IPS-NIHi7 (cell line): Measurements from ENCODE around the gene KRTAP1-5.
"Not testable (repeated sequence)": the region's sequence is repeated elsewhere in the genome, so short reads cannot be mapped to it uniquely, and the experiment has no call there.

ENCODE experiments used
- DNase-seq: peaks from one replicate; pipeline ENCODE4 v3.0.0; 2012; ENCODE audit warnings: mixed read lengths; ENCODE audit errors: extremely low spot score

Gene KRTAP1-5

GRCh38 chr17:41048441-41048840 lies 21.4 kb upstream of the KRTAP1-5 start:
- DNase-seq = no peak

DNA sequence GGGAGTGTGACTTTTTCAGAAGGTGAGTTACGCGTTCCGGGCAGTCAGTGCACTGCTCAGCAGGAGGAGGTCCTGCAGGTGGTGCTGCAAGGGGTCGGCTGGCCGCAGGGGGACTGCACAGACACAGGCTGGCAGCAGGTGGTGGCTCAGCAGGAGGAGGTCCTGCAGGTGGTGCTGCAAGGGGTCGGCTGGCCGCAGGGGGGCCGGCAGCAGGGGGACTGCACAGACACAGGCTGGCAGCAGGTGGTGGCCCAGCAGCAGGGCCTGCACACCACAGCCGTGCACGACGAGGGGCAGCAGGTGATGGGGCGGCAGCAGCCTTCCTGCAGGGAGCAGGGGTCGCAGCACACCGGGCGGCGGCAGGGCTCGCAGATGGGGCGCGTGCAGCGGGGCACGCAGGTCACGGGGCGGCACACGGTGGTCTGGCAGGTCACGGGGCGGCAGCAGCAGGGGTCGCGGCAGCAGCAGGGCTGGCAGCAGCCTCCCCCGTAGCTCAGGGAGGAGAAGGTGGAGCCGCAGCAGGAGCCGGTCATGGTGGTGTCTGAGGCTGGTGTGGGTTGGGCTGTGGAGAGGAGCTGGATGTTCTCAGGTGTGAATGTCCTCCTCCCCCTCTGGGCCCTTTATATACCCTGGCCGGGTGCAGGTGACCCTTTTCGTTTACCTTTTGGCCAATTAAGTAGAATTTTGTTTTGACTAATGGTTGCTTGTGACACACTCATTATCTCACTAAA lies 19.9 kb upstream of the KRTAP1-5 start, which contains the start of gene KRTAP2-1:
TSS of gene KRTAP2-1 (minus strand) at position 582 of the 731 bp plus-strand sequence. CDS start at position 533, 49 bp downstream.
- not testable (repeated sequence) for DNase-seq

DNA sequence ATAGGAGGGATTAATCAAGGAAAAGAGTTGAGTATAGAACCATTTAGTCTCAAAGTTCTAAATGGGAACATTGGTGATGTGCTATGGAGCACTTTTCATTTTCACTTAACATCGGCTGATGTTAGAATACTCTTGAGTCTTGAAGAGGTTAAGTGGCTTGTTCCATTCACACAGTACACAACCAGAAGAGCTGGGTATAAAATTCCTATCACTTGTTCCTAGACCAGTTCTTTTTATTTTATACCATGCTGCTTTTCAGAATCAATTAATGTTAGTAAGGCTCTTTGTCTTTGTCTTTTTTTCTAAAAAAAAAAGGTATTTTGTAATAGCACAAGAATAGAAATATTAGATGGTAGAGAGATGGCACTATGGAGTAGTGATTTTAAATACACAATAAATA lies 15.9 kb upstream of the KRTAP1-5 start:
- DNase-seq = no peak

DNA sequence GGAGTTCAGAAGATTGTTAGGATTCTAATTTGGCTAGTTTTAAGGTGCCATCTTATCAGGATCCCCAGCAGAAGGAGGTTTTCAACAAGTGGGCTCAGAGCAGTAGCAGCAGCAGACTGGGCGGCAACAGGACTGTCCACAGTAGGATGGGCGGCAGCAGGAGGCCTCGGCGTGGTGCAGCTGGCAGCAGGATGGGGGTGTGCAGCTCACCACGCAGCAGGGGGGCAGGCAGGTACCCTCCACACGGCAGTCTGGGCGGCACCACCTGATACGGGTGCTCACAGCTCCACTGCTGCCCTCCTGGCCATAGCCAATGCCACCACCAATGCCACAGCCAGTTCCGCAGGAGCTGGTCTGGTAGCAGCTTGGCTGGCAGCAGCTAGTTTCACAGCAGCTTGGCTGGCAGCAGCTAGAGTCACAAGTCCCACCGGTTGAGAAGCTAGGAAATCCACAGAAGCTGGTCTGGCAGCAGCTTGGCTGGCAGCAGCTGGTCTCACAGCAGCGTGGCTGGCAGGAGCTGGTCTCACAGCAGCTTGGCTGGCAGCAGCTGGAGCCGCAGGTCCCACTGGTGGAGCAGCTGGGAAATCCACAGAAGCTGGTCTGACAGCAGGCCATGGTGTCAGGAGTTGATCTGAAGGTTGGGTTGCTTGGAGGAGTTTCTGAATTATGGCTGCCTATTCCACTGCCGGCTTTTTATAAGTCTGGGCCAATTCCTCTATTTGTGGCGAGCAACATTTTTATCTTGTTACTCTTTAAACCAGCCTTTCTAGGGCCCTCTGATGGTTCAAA lies 14.0 kb upstream of the KRTAP1-5 start, which contains the start of gene KRTAP1-1:
TSS of gene KRTAP1-1 (minus strand) at position 668 of the 789 bp plus-strand sequence. CDS start at position 615, 53 bp downstream.
- DNase-seq = not testable (repeated sequence)

DNA sequence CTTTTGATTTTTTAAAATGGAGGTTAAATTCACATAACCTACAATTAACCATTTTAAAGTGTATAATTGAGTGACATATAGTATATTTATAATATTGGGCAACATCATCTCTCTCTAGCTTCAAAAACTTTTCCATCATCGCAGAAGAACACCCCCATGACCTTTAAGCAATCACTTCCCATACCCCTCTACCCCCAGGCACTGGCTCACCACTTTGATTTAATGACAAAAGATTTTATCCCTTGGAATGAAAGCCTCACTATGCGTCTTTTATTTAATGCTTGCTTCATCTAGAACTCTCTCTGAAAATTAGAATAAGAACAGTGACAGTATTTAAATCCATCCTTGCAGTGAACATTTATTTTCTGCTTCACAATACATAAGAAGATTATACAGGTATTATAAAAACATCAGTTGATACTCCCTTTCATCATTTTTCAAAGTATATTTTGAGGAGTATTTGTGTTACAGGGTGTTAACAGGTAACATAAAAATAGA lies 10.9 kb upstream of the KRTAP1-5 start:
- no peak for DNase-seq

GRCh38 chr17:41034346-41034935 lies 7.4 kb upstream of the KRTAP1-5 start, which contains the start of gene KRTAP1-3:
Gene KRTAP1-3, minus strand, starts transcription at chr17:41034874. Its CDS starts 53 bp downstream, at chr17:41034821.
- DNase-seq = not testable (repeated sequence)

GRCh38 chr17:41029633-41030245 lies 2.7 kb upstream of the KRTAP1-5 start, which contains the start of gene KRTAP1-4:
Gene KRTAP1-4, minus strand, starts transcription at chr17:41030195. Its CDS starts 117 bp downstream, at chr17:41030078.
- DNase-seq = no peak

DNA sequence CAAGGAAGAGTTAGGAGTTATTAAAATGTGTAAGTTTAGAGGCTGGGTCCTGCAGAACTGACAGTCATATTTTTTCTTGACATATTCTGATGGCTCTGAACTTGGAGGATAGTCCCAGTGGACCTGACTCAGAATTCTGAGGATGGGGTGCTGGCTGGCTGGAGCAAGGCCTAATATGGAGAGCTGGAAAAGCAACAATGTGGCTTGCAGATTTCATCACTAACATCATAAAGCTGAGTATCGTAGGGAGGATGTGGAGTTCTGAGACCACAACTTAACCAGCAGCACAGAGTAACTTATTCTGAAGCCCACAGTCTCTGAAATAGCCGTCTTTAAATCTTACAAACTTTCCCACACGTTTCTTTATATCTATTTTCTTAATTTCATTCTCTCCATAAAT lies 2.3 kb downstream of the KRTAP1-5 start:
- no peak for DNase-seq

DNA sequence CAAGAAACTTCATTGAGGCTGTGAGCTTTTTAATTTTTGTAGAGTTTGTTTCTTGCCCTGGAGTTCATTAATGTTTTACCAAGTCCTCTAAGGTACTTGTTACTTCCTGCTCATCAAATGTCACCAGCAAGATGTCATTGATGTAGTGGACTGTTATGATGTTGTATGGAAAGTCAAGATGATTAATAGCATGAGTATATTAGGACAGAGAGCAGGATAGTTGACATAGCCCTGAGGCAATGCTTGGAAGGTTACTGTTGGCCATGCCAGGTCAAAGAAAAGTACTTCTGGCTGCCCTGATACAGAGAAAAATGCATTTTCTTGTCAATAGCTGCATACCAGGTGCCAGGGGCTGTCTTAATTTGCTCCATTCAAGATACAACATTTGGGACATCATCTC lies 6.7 kb downstream of the KRTAP1-5 start:
- no peak for DNase-seq

DNA sequence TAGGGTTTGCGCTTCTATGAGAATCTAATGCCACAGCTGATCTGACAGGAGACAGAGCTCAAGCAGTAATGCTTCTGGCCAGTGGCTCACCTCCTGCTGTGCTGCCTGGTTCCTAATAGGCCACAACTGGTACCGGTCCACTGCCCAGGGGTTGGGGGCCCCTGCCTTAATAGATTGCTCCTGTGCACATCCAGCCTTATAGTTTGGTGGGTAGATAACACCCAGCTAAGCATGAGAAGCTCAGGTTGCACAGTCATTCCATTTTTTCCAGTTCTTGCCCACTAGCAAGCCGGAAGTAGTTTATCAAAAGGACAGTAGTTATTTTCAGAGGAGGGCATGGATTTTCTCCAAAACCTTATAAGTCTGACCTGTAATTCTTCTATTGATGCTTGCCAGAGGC lies 7.6 kb downstream of the KRTAP1-5 start:
- no peak for DNase-seq

DNA sequence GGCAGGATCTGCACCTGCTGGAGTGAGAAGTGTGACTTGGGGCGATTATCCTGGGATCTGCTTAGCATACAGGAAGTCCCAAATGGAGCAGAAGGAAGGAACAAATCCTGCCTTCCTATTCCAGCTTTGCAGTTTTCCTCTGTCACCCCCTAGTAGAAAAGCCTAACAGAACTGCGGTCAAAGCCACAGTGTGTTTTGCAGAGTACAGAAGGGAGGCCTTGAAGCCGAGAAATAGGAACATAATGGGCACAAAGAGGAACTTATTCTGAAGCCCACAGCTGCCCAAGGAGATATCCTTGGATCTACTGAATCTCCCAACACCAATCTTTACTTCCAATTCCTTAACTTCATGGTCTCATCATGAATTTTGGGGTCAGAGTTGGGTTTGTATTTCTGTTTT lies 8.5 kb downstream of the KRTAP1-5 start:
- DNase-seq = no peak

GRCh38 chr17:41016578-41017215 lies 10.3 kb downstream of the KRTAP1-5 start:
- DNase-seq = no peak

- no peak for DNase-seq
Measured at GRCh38 chr17:41015454-41015853, 11.6 kb downstream of the KRTAP1-5 start.

DNA sequence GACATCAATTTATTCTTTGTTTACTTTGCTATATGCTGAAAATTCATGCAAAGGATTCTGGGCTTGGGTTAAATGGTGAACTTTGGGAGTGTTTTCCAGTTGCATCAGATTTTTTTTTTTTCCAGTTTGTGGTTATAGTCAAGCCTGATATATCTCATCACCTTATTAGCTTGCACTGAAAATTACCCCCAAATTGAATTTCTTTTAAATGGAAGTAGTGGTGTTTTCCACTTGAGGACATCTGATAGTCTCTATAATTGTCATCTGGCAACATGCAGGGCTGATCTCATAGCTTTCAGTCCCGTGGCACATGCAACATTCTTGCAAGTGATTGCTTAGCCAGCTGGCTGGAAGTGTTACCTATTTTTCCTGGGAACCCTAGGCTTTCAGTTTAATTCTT lies 13.4 kb downstream of the KRTAP1-5 start:
- DNase-seq = no peak

DNA sequence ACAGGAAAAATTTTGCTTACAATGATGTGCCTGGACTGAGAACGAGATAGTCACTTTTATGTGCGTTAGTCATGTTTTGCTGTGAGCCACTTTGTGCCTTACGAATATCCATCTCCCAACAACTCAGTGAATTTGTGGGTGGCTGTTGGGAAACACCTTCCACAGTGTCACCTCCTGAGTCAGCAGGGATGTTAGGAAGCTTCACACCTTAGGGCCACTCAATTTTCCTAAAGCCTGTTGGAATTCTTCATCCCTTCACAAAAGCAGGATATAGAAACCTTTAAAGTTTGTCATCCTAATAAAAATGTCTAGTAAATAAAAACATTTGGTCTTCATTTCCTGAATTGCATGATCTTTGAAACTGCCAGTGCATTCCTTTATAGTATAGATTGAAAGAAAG lies 13.8 kb downstream of the KRTAP1-5 start:
- DNase-seq = no peak

DNA sequence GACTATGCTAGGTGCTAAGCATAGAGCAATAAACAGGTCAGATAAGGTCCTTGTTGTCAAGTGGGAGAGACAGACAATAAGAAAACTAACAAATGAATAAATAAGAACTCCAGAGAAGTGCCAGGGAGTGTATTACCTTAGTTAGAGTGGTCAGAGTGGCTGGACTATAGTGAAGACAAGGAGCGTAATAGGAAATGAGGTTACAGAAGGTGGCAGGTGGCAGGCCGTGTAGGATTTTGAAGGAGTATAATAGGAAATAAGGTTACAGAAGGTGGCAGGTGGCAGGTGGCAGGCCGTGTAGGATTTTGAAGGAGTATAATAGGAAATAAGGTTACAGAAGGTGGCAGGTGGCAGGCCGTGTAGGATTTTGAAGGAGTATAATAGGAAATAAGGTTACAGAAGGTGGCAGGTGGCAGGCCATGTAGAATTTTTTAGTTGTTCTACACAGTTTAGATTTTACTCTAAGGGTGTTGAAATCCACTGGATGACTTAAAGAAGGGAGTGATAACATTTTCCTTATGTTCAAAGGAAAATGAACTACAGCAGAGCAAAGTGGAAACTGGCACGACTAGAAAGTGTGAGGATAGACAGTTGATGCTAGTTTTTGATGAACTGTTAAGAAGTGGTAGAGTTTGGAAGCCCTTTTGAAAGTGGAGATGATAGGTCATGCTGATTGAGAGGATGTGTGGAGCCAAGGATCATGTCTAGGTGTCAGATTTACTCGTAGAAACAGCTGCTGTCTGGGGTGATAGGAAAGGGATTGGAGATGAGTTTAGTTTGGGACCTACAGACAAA lies 14.5 kb downstream of the KRTAP1-5 start:
- no peak for DNase-seq

DNA sequence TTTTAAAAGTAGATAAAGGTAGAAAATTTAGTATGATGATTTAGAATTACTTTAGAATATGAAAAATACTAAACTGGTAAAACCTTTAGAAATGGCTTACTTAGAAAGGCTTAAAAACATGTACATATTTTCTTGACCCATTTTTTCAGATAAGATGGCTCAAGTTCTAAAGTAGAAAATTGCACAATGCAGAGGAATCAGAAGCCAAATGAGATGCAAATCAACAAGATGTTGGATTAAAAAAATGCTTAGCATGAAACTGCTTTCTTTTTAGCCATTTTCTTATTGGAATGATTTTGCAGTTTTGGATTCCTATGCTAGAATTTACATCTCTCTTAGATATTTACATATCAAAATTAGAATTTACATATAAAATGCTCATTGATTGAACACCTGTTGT lies 16.6 kb downstream of the KRTAP1-5 start:
- DNase-seq = no peak

- DNase-seq = no peak
Measured at GRCh38 chr17:41009936-41010335, 17.1 kb downstream of the KRTAP1-5 start.

GRCh38 chr17:41009301-41009760 lies 17.7 kb downstream of the KRTAP1-5 start:
- DNase-seq = no peak

DNA sequence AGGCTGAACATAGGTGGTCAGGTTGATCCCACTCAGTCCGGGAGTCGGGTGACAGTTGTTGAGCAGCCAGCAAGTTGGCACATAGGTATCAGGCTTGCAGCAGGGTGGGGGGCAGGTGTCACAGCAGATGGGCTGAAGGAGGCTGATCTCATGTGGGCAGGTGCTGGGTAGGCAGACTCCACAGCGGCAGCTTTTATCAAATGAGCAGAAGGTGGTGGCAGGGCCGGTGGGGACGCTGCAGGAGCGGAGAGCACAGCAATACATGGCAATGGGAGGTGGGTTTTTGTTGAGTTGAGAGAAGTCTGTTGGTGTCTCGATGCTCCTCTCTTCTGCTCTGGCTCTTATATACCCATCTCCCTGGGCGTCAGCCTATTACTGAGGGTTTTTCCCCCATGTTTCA lies 18.2 kb downstream of the KRTAP1-5 start, which contains the start of gene KRTAP3-1:
TSS of gene KRTAP3-1 (minus strand) at position 318 of the 400 bp plus-strand sequence. CDS start at position 264, 54 bp downstream.
- peak; percentile 15 for DNase-seq
